Activated T-helper 1 cell treated with anti-CD3 and anti-CD28 coated beads, Interleukin-2, amount 50 U/mL, for 16 hours (primary cell): Measurements from ENCODE around the gene SBF2.

ENCODE experiments used
- DNase-seq, 2 donors: peaks; one replicate each; pipeline ENCODE4 v3.0.0-alpha.2; 2020; ENCODE audit warnings: low read depth in 1 of 2, low spot score in 1 of 2

The SBF2 gene

DNA sequence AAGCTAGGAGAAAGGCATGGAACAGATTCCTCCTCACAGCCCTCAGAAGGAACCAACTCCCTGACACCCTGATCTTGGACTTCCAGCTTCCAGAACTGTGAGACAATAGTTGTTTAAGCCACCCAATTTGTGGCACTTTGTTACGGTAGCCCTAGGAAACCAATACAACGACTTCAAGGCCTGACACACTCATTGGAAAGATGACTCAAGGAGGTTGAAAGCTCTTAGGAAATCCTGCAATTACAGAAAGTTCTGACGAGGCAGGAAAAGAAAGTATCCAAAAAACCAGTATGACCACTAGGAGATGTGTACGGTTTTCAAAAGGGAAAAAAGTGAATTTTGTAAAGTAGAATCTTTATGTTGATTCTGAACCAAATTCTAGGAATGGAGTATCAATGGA is 468.7 kb downstream of the SBF2 start:
- no peak for DNase-seq

DNA sequence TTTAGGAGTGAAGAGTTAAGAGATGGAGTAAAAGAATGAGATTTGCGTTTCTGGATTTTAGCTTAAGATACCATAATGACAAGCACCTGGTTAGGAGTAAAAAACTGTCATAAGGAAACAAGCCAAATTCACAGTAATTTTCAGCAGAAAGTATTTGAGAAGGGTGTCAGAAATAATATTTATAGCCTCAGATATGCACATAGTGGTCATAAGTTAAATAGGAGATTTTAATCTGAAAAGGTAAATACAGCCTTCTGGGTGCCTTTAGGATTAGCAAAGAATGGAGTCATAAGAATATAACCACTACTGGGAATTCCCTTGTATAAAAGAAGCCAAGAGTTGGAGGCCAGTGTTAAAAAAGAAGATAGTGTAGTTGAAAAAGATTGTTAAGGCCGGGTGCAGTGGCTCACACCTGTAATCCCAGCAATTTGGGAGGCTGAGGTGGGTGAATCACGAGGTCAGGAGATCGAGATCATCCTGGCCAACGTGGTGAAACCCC is 470.1 kb downstream of the SBF2 start:
- no peak for DNase-seq

DNA sequence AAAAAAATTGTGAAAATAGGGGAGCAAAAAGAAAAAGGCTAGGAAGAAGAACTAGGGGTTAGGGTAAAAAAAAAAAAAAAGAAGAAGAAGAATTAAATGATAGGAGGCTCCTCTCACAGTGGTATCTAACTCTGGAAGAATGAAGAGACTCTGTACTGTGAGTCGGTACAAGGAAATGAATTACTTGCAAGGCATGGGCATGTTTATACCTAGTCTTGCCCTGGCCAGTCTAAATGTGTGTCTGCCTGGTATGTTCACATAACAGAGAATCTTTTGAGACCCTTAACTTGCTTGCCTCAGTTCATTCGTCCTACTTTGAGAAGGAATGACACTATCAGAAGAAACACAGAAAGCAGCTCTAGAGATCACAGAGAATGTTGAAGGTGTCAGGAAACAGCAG is 470.6 kb downstream of the SBF2 start:
- no peak for DNase-seq

DNA sequence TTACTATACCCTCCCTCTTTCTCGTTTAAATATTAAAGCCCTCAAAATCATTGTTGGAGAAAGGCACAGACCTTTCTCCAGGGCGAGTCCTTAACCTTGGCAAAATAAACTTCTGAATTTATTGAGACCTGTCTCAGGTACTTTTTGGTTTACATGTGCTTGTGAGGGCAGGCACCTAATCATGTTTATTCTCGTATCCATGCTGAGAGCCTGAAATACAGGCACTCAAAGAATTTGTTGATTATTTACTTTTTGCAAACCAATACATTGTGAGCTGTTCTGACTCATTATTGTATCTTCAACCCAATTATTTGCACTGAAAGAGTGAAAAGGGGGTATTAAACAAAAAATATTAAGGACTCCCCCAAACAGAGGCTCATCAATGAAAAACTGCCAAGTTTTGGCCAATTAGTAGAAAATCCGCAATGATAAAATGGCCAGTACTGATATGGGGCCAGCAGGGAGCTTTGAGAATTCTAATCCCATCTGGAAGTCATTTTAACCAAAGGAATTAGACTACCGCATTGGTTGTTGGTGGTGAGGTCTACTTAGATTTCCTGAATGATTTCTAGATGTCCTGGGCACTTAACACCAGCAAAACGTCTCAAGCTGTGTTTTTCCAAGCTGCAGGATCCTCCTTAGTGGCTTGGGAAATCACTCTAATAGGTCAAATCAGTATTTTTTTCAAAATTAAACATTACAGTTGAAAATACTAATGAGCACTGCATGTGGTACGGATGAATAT is 472.8 kb downstream of the SBF2 start:
- DNase-seq: no peak

DNA sequence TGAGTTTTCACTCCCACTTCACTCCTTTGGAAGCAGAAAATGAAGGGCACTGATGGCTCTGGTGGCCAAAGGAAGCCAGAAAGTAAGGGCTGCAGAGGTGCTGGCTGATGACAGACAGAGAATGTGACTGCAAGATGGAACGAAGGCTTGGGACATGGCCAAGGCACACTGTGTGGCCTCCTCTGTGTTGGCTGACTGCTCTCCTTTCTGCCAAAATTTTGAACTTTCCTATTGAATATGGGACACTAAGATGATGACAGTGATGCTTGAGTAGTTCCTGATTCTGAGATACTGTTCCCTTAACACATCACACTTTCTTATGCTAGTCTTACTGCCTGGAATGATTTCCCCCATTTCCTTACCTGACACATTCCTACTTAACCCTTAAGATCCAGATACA is 473.8 kb downstream of the SBF2 start:
- DNase-seq: no peak

DNA sequence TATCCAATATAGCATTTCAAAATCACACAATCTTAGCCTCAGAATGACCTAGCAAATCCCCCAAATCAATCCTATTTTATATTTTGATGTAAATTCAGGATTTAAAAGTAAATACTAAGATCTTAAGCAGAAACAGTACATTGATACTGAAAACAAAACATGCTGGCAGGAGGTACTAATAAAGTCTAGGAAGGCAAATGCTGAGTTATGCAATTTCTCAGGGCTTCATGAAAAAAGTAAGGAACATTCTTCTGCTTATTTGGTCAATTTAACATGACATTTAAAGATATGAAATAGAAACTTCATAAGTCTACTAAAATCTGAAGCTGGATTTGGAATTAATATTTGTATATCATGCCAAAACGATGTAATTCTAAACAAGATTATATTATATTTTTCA is 476.8 kb downstream of the SBF2 start:
- DNase-seq: no peak

DNA sequence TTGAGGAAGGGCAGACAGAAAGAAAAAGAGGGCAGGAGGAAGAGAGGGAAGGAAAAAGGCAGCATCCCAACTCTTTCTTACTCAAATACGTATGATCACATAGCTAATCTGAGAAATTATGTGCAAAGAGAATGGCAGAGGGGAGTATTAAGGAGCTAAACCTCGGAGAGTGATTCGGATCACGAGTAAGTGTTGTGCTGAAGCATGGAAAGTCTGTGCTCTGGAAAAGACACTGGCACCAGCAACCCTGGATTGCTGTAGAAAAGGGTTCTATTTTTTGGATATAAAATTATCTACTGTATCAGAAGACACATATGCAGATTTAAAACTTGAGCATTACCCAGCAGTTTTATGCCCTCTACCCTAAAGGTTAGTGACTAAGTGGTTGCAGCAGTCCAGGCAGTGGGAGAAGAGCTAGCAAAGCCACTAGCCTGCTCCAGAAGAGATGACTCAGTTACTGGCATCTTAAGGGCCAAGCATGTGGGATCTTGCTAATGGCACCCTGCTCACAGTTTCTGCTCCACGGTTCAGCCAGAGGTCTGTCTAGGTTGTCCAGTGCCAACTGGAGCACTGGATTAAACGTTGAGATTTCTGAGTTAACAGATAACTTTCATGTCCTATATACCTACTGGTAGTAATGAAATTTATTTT is 478.4 kb downstream of the SBF2 start:
- no peak for DNase-seq

DNA sequence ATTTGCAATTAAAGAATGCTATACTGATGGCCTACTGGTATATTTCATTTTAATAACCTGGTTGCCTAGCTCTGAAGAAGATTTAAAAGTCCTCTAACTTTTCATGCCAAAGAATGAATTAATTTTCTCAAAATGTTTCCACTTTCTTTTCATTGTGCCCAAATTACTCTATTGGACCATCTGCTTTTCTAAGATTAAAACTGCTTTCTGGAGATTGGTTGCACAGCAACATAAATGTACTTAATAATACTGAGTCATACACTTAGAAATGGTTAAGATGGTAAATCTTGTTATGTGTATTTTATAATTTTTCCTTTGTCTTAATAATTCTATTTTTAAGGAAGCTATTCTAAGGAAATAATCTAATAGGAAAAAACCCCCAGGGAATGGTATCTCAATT is 479.9 kb downstream of the SBF2 start:
- DNase-seq: no peak

DNA sequence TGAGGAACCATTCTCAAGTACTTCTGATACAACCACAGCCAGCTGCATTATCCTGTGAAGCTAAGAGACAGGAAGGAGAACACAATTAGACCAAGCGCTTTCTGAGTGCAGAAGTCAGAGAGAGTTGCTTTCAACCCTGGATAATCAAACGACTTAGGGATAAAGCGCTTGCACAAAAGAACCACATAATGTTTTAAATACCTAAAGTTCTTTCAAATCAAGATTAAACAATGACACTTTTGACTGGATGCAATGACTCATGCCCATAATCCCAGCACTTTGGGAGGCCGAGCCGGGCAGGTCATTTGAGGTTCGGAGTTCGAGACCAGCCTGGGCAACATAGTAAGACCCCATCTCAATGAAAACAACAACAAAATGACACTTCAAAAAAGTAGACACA is 485.1 kb downstream of the SBF2 start:
- no peak for DNase-seq

DNA sequence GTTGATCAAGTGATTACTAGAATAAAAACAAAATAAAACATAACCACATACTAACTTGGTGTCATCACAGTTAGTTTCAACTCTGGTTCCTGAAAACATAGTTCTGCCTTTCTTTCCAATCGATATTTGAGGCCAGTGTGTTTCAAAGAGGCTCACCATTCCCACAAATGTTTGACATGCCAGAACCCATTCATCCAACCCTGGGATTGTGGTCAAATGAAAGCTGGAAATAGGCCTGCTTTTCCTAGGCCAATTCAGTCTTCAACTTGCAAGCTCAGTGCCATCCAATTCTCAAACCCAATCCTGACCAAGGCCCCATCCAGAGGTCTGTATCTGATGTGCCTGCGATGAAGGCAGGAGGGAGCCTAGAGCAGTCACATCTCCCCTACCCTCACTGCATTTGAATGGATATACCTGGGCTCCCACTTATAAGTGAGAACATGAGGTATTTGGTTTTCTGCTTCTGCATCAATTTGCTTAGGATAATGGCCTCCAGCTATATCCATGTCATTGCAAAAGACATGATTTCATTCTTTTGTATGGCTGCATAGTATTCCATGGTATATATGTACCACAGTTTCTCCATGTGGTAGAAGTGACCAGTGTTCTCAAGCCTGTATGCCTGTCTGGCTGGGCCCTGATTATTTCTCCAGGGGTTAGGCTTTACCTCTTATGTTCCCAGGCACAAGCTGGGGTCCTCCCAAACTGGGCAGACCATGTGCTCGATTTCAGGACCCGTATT is 486.9 kb downstream of the SBF2 start:
- DNase-seq: no peak

DNA sequence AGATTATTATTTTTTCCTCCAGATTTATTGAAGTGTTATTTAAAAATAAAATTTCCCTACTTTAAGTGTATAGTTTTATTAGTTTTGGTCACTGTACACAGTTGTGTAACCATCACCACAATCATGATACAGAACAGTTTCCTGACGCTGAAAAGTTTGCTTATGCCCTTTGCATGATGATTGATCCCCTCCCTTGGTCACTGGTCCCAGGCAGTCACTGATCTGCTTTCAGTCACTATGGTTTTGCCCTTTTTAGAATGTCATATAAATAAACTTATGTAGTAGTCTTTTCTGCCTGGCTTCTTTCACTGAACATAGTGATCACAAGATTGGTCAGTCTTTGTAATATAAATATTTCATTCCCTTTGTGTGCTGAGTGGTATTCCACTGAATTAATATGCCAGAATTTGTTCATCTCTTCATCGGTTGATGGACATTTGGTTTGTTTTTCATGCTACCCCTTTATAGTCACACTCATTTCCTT is 489.6 kb downstream of the SBF2 start:
- DNase-seq: no peak

DNA sequence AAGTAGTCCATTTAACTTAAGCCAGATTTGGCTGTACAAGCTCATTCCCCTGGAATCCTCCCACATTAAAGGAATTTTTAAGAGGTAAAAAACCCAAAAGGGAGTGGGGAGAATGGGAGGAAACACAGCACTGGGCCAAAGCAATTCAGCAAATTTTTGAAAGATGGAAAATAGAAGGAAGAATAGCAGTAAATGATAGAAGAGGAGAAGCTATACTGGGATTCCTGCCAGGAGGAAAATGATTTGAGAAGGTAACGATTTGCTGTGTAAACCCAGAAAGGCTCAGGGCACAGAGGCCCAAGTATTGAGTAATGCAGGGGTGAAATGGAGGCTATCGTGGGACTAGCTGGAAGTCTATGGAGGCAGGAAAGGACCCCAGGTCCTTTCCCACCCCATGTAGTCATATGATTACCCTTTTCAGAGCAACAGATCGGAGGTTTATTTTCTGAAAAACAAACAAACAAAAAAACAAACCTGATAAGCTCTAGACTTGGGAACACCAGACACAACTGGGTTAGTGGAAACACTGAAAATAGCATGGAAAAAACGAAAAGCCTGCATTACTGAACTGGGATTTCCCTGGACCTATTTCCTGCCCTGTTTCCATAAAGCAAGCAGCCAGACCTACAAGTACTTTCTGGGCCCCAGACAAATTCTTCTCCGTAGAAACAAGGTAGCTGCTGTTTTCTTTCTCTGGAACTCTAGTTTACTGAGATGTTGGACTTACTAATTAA is 490.2 kb downstream of the SBF2 start:
- no peak for DNase-seq

DNA sequence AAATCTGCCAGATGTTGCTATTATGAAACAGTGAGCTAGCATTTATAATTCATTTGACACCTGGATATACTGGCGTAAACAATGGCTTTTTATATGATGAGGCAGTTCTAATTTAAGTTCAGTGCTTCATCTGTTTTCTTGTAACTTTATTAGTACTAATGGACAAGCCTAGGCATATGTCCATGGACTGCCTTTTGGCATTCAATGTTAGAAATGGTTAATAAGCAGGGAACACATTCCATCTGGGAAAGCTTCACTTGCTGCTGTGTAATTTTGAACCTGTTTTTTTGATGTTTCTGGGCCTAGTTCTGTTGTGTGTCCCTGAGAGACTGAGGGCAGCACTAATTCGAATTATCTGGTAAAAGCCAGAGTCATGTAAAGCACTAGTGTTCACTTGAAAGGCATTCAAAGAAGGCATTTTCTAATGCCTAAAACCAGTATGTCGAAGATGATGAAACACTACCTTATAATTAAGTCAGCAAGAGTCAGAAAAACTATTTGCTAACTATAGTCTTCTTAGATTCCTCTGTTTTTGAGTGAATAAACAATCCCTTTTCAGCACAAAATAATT is 491.6 kb downstream of the SBF2 start:
- no peak for DNase-seq

DNA sequence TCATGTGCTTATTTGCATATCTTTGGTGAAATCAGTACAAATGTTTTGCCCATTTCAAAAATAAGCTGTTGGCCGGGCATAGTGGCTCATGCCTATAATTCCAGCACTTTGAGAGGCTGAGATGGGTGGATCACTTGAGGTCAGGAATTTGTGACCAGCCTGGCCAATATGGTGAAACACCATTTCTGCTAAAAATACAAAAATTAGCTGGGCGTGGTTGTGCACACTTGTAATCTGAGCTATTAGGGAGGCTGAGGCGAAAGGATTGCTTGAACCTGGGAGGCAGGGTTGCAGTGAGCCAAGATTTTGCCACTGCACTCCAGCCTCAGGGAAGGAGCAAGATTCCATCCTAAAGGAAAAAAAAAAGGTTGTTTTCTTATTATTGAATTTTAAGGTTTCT is 494.1 kb downstream of the SBF2 start:
- no peak for DNase-seq

DNA sequence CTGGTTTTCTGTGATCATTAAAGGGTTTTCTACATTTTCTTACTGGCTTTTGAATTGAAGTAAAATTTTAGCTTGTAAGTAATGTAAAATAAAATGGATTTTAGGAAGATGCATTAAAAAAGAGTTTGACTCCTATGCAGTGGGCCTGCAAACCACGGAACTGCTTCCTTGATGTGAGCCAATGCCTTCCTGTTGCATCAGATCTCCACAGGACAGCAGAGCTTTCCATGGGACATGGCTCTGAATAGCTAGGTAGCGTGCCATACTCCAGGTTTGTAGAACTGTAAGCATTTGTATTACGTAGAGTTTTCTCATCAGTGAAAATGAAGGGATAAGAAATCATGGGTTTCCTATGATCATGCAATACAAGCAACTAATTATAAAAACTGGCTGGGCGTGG is 496.7 kb downstream of the SBF2 start:
- DNase-seq: no peak

DNA sequence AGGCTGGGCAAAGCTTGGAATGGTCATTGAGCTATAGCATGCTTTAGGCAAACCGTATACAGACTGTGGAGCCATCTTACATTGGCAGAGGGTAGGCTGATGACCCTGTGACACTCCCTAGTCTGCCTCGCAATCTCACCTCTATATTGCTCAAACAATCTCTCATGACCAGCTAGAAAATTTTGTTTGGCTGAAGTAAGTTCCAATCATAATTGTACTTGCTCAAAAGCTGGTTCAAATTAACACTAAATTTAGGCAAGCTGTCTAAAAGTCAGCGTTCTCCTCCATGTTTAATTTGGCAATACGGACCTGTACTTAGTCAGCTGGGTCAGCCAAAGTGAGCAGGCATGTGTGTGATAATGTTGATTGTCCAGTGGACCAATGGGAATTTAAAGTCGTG is 497.2 kb downstream of the SBF2 start:
- DNase-seq: no peak

DNA sequence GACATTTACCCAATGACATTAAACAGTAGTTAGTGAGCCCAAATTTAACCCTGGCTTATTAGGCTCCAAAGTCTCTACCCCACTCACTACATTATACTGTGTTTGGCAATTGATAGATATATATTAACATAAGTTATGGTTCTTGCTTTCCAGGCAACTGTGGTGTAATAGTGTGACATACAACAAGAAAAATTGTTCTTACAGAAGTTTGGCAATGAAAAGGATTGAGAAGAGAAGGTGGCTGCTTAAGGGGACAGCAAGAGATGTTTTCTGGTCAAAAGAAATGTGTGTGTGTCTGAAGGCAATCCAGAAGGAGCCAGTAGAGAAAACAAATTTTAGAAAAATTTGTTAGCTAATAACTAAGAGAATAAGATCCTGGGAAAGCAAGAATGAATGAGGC is 497.8 kb downstream of the SBF2 start:
- no peak for DNase-seq

DNA sequence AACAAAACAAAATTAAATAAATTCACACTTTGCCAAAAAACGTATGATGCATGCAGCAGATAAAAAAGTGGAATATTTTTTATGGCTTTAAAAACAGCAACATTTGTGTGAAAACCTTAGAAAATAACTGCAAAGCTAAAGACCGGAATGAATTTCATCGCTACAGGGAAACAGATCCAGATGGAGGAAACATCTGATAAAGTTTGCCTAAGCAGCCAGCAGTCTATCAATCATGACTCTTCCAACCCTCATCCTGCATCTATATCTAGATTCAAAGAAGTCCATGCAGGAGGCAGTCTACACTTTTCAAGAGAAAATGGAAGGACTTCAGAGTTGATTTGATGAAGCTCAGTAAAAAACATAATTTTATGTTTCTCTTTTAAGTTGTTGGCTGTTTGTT is 503.3 kb downstream of the SBF2 start:
- no peak for DNase-seq

DNA sequence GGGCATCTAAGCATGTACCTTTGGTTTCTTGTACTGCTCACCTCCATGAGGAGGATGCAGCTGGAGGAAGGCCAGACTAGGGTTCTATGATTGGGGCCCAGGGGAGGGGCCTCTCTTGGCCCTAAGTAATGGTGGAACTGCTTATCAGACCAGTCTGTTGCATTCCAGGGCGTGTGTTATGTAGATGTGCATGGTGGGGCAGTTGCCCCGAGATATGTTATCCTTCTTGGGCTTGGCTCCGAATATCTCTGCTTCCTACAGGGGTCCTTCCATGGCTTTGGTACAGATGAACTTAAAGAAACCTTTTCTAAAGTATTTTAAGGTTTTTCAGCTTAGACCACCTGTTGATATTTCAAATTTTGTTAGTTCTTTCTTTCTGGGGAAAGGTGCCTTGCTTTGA is 504.1 kb downstream of the SBF2 start:
- no peak for DNase-seq

DNA sequence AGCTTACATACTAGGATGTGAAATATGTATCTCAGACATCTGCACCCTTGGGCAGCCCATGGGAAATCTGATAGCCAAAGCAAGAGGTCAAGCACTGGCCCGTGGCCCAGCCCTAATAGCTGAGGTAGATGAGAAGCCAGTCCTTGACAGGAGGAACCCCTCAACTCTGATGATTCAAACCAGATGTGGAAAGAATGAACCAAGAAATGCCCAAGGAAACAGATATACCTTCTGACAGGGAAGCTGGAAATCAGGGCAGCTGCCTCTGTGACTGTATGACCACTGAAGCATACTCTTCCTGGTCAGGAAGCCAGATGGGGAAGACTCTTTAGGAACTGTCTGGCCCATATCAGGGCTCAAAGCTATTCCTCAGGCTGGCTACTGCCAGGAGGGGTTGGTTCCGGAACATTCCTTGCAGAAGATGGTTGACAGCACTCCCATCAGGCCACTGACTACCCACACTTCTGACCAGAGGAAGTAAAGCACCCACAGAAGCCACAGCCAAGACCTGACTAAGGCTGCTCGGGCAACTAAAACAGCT is 506.0 kb downstream of the SBF2 start:
- no peak for DNase-seq

DNA sequence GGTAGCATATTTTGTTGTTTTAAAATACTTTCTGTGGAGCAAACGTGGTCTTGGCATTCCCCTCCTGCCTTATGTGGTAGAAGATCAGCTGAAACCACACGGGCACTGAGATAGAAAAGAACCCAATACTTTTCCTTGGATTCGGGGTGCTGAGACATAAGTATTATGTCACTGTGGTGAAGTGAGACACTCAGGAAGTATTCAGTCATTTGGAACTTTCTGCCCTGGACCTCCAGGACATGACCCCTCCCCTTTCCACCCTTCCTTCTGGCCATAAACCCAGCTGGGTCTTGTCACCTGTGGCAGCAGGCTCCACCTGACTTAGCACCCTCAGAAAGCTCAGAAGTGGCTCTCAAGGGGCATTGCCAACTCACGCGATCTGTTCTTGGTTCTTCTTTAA is 506.8 kb downstream of the SBF2 start:
- DNase-seq: no peak
